GM20000 (cell line): ENCODE data around the gene G6PD.
"Not testable (repeated sequence)": the region's sequence is repeated elsewhere in the genome, so short reads cannot be mapped to it uniquely, and the experiment has no call there.

Experiments used
- DNase-seq: peaks from one replicate; pipeline ENCODE4 v3.0.0; 2012; ENCODE audit warnings: low spot score
- TF ChIP-seq, protein P1 (sequence below): IDR thresholded peaks from 2 replicates; pipeline ENCODE4 v1.5.1; 2012; ENCODE audit warnings: mild to moderate bottlenecking, control low read depth; ENCODE audit errors: extremely low read depth, missing control alignments

G6PD gene

DNA sequence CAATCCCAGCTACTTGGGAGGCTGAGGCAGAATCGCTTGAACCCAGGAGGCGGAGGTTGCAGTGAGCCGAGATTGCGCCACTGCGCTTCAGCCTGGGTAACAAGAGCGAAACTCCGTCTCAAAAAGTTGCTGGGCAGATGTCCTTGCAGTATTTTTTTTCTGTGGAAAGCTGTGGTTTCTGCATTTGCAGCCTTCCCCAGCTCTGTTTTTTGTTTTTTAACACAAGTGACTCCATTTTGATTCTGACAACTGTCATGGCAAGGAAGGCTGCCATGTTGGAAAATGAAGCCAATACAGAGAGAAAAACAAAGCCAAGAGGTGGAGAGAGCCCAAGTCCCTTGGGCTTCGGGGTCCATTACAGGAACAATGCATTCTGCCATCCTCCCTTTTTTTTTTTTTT, 44.5 kb downstream of the G6PD start:
- TF ChIP-seq, protein P1, sequence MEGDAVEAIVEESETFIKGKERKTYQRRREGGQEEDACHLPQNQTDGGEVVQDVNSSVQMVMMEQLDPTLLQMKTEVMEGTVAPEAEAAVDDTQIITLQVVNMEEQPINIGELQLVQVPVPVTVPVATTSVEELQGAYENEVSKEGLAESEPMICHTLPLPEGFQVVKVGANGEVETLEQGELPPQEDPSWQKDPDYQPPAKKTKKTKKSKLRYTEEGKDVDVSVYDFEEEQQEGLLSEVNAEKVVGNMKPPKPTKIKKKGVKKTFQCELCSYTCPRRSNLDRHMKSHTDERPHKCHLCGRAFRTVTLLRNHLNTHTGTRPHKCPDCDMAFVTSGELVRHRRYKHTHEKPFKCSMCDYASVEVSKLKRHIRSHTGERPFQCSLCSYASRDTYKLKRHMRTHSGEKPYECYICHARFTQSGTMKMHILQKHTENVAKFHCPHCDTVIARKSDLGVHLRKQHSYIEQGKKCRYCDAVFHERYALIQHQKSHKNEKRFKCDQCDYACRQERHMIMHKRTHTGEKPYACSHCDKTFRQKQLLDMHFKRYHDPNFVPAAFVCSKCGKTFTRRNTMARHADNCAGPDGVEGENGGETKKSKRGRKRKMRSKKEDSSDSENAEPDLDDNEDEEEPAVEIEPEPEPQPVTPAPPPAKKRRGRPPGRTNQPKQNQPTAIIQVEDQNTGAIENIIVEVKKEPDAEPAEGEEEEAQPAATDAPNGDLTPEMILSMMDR: no peak
- DNase-seq: no peak

DNA sequence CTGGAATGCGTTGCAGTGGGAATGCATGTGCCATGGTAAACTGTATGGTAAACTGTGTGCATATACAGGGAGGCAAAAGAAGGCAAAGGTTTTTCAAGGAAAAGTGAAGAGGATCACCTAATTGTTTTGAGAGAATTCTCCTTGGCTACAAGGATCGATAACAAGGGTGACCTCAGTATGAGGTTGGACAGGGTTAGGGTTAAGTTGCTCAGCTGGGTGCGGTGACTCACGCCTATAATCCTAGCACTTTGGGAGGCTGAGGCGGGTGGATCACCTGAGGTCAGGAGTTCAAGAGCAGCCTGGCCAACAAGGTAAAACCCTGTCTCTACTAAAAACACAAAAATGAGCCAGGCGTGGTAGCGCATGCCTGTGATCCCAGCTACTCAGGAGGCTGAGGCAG, 45.2 kb downstream of the G6PD start:
- not testable (repeated sequence) for DNase-seq

GRCh38 chrX:154496591-154497137, 50.0 kb downstream of the G6PD start:
- DNase-seq: not testable (repeated sequence)

- no peak for DNase-seq
- TF ChIP-seq, protein P1: no peak
Observed at GRCh38 chrX:154495472-154495922, 51.1 kb downstream of the G6PD start.

GRCh38 chrX:154494715-154495114, 51.9 kb downstream of the G6PD start:
- TF ChIP-seq, protein P1: no peak
- DNase-seq: no peak

DNA sequence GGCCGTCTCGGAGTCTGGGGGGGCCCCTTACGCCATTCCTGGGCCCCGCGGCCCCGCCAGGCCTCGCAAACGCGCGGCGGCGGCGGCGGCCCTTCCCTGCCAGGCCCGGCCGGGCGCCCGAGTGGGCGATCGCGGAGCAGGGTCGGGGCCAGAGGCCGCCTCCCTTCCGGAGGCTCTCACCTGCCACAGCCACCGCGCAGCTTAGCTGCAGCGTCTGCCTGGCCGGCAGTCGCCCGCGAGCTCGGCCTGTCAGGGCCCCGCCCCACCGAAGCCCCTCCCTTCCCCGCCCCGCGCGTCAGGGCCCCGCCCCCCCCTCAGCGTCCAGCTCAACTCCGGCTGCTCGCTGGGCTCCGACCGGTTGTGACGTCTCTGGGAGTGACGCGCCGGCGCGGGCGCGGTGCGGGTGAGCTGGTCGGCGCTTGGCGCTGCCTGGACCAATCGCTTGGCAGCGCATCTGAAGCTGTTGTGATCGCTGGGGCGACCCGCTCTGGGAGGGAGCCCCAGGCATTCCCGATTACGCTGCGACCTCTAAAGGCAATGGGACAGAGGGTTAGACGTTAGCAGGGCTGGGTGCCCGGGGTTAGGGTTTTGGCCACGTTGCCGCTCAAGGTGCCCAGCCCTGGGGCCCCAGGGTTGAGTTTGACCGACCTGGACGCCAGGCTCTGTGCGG, 56.1 kb downstream of the G6PD start, which contains the start of gene SLC10A3:
Gene SLC10A3, minus strand, starts transcription at position 216 of the 670 bp plus-strand sequence. CDS start 1,689 bp downstream, outside the sequence.
- peak; percentile 93 for DNase-seq
- TF ChIP-seq, protein P1: no peak

- peak; percentile 29 for DNase-seq
- TF ChIP-seq, protein P1: no peak
Observed at GRCh38 chrX:154490021-154490413, 56.6 kb downstream of the G6PD start.

DNA sequence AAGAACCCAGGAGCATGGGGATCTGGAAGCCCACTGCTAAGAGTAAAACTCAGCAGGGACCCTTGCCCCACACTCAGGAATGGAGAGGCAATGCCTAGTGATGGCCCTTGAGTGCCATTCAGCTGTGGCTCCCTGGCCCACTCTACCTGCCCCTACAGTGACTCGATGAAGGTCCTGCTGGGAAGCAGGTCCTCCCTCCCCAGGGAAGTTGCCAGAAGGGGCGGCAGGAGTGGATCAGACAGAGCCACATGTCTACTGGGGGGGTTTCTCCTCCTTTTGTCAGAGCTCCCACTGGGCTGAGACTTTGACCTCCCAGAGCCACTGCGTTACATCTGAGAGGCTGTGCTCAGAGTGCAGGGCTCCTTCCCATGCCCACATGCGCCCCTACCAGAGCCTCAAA, 57.5 kb downstream of the G6PD start:
- TF ChIP-seq, protein P1: no peak
- DNase-seq: no peak
